Right lung (tissue), 5 donors: ENCODE results near the gene WWOX. TPM values are rescaled to one million over a fixed set of nuclear protein-coding genes. Genes with fewer than 3 reads are reported as not detected.
"Not testable (repeated sequence)": the region's sequence is repeated elsewhere in the genome, so short reads cannot be mapped to it uniquely, and the experiment has no call there.

Experiments used
- DNase-seq, 2 donors: peaks; one replicate each; pipeline ENCODE4 v3.0.0-alpha.2; 2013
- polyA plus RNA-seq, 5 donors: library from polyadenylated mRNA; unstranded; fragments of 120-200 nt; gene quantifications; one replicate each; pipeline versions ENCODE4 v1.2.1 to v1.2.3, GENCODE V29; 2013; ENCODE audit warnings: inconsistent platforms in 1 of 5, low replicate concordance in 1 of 5; ENCODE audit not compliant: insufficient read length in 5 of 5, insufficient read depth in 1 of 5

The WWOX gene
- polyA plus RNA-seq, 5 donors, result 29.3 to 41.5 (median 32.3) TPM

DNA sequence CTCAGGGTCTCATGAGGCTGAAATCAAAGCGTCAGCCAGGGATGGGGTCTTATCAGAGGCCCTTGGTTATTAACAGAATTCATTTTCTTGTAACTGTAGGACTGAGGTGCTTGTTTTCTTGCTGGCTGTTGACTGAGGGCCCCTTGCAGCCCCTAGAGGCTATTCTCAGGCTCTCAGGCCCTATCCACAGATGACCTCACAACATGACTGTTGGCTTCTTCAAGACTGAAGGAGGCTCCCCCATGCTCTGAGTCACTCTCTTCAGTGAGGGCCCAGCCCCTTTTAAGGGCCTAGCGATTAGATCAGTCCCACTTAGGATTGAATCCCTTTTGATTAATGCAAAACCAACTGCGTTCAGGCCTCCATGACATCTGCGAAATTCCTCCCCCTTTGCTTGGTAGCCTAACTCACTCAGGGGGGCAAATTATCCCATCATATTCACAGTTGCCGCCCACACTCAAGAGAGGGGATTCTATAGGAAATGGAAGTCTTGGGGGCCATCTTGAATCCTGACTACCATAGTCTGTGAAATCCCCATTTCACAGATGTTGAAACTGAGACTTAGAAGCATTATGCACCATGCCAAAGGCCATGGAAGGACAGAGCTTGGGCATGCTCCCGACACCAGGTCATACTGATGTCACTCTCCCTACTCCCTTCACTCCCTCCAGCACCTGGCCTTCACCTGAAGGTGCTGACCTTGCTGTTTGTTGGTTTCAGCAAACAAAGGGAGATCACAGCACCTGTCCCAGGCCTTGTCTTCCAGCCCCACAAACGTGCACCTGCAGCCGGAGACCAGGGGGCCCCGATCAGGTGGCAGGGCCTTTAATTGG is 908.8 kb downstream of the WWOX start:
- DNase-seq, result no peak

DNA sequence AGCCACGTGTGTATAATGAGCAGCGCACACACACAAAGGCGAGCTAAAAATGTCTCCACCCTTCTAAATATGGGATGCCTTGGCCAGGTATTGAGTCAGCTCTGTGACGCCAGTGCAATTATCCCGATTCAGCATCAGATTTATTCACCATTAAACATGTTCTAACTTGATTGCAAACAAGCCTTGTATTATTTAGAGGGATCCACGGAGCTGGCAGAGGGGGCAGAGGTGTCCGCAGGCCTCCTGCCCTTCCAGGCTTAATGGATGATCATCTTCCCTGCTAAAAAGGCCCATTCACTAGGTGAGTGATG is 909.4 kb downstream of the WWOX start:
- DNase-seq, result no peak

DNA sequence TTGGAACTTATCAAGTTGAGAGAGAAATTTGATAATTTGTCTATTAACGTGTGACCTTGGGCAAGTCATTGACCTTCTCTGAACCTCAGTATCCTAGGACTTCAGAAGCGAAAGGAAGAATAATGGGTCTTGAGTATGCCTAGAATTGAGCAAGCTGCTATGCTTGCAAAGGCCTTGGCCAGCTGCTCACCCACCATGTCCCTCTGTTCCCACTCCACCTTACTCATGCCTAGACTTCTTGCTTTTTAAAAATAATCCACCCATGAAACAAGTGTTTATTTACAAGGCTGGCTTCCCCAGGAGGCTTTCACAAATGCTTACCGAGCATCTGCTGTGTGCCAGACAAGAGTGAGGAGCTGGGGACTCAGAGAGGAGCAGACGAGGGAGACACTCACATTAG is 910.4 kb downstream of the WWOX start:
- DNase-seq, result no peak

DNA sequence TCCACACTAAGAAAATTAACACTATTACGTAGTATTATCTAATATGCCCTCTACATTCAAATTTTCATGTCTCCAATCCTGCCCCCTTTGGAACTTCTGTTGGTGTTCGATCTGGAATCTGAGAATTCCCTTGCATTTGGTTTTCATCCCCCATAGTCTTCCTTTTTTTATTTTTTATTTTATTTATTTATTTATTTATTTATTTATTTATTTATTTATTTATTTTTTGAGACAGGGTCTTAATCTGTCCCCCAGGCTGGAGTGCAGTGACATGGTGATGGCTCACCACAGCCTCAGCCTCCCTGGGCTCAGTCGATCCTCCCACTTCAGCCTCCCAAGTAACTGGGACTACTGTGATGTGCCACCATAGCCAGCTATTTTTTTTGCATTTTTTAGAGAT is 911.8 kb downstream of the WWOX start:
- no peak for DNase-seq

DNA sequence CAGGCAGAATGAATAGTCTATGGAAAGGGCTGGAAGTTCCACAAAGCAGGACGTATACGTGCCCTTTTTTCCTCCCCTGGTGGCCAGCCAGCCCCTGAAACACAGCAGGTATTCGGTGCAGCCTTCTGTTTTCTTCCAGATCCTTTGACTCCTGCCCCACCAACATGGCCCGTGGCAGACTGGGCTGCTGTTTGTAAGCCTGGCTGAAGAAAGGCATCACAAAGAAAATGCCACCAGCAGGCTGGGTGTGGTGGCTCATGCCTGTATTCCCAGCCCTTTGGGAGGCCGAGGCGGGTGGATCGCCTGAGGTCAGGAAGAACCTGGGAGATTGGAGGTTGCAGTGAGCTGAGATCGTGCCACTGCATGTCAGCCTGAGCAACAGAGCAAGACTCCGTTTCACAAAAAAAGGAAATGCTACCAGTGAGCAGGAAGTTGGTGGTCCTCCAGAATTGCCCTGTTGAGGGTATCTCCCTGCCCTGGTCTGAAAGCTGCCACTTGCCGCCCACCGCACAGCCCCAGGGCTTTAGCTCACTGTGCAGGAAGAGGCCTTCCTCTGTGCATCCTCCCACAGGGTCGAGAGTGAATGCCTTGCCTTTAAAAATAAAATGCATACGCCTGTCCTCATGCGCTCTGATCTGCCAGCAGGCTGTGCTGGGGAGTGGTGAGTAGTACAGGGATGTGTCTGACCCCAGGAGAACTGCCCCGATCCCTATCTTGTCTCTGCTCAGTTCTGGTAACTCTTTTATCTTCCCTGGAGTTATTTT is 913.4 kb downstream of the WWOX start:
- no peak for DNase-seq

DNA sequence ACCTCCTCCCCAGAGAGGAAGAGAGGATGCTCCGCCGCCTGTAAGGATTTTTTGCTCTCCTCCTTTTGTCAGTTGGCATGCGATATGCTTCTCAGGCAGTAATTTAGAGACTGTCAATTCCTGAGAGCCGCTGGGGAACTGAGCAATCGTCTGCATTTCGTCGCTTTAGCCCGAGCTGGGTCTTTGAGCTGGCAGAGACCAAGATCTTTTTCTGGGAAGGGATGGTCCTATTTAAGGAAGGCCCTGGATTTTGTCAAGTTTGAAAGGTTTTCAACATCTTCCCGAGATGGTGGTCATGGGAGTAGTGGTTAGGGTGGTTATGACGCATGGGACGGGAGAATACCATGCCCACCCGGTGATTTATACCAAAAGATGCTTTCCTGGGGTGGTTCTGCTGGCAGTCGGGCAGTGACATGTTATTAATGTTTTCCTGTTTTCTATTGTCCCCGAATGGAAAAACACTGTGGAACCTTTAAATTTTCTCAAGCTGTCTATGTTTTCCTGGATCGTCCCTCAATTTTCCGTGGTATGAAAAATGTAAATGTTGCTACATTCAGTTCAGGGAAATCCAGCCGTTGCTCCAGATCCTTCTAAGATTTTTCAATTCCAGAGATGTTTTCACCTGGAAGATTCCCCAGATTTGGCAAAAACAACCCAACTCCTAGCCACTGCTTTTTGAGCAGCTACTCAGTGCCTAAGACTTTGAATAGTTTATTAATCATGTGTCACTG is 914.6 kb downstream of the WWOX start:
- no peak for DNase-seq

DNA sequence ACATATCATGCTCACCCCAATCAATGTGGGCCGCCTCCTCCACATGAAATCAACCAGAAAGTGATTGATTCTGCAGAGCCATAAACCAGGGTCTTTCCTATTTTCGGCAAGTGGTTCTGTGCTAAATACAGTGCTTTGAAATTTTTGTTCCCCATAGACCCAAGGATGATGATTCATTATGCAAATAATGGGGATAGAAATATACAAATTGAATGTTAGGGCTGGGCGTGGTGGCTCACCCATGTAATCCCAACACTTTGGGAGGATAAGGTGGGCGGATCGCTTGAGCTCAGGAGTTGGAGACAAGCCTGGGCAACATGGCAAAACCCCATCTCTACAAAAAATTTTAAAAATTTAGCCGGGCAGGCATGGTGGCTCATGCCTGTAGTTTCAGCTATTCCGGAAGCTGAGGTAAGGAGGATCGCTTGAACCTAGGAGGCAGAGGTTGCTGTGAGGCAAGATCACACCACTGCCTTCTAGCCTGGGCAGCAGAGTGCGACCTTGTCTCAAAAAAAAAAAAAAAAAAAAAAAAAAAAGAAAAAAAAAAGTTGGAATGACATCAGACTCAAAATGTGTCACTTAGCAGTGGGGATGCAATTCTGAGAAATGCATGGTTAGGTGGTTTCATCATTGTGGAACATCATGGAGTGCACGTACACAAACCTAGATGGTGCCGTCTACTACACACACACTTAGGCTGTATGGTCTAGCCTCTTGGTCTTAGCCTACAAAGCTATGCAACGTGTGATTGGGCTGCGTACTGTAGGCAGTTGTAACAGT is 919.4 kb downstream of the WWOX start:
- DNase-seq, result no peak

DNA sequence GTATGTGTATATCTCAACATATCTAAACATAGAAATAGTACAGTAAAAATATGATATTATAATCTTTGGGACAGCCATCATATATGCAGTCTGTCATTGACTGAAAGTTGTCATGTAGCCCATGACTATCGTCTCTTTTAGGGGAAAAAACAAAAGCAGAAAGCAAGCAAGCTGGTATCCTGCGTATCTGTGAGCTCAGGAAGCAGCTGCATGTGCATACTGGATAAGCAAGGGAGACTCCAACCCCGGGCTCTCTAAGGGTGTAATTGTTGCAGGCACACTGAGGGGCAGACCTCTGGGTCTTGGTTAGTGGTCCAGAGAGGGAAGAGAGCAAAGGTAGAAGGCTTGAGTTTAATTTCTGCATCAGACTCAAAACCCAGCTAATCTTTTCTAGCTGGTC is 920.0 kb downstream of the WWOX start:
- no peak for DNase-seq

DNA sequence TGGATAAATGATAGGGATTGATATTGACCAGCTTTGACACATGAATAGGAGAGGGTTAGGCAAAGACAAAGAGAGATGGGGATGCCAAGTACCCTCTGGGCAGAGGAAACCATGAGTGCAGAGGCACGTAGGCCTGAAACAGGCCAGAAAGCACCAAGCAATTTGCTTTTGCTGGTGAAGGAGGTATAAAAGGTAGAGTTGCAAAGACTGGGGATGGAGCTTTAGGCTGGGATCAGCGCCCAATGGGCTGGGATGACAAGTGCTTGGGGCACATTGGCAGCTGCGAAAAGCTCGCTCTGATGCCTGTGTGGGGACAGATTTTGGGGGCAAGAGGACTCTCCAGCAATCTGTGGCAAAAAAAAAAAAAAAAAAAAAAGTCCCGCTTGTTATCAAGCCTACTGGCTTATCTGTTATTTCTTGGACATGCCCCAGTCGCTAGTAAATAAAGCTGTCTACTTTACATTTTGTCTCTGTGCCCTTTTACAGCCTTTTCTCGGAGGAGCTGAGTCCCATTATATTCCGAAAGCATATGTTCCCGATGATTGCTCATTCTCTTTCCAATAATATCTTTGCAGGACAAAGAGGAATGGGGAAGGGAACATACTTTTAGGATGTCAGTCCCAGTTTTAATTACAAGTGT is 922.7 kb downstream of the WWOX start:
- no peak for DNase-seq

DNA sequence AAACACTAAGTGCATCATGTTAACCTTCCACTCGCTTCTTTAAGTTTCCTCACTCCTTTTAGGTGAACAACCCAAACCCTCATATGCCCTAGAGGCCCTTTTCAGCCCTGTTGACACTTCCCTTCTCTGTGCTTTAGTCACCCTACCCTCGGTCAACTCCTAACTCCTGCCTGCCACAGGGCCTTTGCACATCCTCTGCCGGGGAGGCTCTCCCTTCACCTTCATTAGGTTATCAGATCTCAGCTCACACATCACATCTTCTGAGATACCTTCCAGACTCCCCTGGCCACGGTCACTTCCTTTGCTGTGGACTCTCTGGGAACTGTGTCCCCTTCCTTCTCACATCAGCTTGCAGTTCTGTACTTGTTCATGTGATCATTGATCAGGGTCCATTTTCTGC is 926.7 kb downstream of the WWOX start:
- no peak for DNase-seq

DNA sequence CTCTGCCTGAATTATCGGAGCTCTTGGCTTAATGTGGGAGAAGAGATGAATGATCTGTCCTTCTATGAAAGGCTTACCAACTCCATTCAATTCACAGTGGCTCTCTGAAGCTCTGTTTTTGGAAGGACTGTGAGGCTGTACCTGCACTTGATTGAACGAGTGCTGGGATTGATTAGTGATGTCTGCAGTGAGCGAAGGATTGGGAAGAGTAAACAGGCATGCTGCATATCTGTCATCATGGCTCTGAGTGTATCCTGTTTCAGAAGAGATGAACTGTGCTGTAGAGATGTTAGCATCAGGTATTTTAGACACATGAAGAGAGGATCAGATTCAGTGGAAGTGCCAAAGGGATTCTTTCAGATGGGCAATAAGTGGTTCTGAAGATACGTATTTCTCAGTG is 937.1 kb downstream of the WWOX start:
- no peak for DNase-seq

DNA sequence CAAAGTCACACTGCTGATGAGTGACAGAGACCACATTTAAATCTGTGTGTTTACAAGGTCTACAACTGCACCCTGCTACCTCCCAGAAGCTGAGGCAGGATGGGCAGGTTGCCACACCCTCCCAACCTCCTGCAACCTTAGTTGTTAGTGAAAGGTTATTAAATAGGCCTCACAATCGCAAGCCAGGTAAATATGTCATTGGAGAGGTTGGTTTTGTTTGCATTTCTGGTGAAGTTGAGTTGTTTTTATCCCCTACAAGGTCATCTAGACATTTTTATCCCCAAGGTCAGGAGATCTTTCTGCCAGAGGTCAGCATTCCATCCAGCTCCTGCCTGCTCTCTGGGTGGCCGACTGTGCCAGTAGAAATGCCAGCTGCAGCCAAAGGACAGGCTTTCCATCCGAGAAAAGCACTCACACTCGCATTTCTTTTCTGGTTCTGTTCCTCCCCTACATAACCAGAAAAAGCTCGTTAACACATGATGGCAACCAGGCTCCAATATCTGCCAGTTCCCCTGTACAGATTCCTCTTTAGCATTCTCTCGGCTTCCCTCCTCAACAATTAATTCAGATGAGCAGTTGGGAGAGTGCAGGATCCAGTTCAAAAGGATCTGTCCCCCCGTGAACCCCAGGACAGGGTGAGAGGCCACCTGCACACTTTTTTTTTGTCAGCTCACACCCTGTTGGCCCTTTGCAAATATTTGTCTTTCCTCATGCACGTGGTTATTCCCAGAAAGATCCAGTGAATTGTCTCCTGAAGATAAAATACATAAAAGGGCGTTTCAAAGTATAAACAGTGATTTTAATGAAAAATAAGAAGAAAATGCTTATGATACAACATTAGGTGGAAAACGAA is 938.3 kb downstream of the WWOX start:
- no peak for DNase-seq

DNA sequence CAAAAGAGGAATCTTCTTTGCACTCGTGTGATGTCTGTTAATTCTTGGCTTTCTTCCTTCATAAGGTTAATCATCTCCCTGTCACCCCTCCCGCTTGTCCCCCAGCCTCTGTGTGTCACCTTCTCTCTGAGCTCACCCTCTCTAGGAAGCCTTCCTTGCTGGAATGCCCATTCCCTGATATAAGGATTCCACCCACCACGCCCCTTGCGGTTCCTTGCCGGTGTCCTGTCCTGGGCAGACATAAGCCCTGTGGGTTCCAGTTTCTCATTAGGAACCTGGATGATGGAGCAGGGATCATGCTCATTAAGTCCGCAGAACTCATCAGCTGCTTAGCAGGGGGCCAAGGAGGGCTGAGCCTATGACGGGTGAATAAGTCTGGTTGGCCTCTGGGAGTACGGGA is 941.8 kb downstream of the WWOX start:
- DNase-seq, result no peak

DNA sequence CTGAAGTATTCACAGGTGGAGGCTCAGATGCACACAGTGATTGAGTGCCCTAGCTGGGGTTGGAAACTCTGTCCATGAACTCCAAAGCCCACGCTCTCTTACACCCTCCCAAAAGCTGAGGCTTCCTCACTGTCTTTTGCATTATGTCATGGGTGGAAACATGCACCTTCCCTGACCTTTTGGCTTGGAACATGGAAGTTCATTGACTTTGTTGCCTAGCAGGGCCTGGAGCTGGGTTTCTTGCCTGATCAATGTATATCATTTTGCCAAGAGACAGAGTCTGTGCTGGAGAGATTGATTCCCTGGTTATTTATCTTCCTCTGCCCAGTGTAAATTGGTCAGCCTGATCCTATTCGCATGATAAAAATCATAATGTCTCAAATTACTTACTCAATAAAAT is 942.7 kb downstream of the WWOX start:
- no peak for DNase-seq

DNA sequence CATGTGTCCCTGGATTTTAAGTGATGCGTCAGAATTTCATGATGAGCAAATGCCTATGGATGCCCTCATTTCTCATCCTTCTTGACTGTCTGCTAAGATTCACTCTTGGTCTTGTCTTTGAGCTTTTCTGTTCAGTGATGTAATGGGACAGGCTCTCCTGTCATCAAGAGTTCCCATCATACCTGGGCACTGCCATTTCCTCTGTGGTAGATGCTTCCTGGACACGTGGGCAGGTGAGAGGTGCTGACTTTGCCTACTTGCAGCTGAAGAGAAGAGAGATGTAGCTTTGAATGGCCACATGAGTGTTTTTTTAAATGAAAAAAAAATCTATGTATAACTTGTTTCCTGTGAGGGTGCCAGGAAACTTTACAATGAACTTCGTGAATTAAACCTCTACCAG is 943.4 kb downstream of the WWOX start:
- DNase-seq, result no peak

DNA sequence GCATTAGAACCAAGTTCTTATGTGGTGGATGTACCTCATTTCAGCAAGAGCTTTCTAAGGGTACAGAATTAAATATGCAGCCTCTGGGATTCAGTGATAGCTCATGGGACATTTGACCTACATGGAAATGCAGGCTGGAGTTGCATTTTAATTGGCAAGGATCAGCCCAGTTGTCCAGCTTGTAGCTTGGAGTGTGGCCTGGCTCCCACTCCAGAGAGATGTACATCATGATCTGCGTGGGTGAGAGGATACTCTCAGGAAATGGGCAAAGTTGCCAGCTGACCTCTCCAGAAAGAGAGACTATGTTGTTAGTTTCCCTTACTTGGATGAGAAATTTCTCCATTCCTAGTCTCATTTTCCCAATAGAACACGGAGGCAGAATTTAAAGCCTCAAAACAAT is 945.7 kb downstream of the WWOX start:
- DNase-seq, result no peak

DNA sequence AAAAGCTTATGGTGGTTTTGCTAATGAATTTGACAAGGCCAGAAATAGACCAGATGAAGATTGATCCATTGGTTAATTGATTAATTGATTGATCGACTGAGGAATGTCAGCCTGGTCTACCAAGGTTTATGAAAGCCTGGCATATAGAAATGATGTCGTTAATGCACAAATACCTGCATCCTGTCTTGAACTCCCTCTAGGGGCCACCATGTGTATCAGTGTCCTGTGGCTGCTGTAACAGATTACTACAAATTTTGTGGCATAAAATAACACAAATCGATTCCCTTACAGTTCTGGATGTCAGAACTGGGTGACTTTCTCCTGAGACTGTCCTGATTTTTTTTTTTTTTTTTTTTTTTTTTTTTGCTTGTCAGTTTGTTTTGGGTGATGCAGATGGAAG is 947.9 kb downstream of the WWOX start:
- no peak for DNase-seq

DNA sequence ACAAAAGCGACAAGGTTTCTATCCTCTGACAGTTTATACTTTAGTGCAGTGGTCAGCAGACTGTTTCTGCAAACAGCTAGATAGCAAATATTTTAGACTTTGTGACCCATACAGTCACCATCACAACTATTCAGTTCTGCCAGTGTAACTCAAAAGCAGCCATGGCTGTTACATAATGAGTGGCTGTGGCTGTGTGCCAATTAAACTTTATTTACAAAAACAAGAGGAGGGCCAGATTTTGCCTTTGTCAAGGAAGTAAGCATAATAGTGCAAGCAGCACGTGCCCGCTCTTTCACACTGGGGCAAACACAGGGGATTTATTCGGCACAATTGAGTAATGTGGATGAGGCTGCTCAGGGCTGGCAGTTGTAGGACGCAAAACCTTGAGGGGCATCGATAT is 949.6 kb downstream of the WWOX start:
- DNase-seq, result no peak

DNA sequence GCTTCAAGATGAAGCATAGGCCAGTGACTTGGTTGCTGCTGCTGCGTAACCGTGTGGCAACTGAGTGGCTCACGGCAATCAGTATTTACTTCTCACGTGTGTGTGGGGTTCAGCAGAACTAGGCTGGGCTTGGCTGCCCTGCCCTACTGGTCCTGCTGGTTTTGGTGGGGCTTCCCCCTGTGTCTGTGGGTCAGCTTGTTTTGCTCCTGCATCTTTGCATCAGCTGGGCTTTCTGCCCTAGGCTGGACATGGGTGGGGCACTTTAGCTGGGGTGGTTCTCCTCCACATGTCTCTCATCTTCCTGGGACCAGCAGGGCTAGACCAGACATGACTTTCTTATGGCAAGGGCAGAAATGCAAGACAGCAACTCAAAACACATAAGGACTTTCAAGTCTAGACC is 950.6 kb downstream of the WWOX start:
- no peak for DNase-seq

DNA sequence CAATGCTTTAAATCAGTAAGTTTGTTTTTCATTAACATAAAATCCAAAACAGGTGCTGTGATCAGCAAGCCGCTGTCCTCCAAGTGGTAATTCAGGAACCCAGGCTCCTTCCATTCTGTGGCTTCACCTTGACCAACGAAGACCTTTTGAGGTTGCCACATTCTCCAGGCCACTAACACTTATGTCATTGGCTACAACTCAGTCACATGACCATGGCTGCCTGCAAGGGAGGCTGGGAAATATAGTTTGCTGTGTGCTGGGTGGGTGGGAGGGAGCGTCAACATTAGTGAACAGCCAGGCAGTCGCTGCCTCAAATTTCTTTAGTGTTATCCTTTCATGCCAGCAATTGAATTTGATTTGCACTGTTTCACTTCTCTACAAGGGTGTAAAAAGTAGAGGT is 951.9 kb downstream of the WWOX start:
- DNase-seq, result no peak

DNA sequence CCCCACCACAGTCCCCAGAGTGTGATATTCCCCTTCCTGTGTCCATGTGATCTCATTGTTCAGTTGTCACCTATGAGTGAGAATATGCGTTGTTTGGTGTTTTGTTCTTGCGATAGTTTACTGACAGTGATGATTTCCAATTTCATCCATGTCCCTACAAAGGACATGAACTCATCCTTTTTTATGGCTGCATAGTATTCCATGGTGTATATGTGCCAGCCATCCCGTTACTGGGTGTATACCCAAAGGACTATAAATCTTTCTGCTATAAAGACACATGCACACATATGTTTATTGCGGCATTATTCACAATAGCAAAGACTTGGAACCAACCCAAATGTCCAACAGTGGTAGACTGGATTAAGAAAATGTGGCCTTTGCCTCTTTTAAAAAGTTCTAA is 952.7 kb downstream of the WWOX start:
- not testable (repeated sequence) for DNase-seq
